GM21423 (cell line): ENCODE data around the gene SEMA6A.

Source experiments
- ATAC-seq: cut with Tn5 transposase; IDR thresholded peaks from one replicate; pipeline ENCODE4 v1.9.1; 2021; ENCODE audit warnings: mild to moderate bottlenecking, moderate library complexity; ENCODE audit not compliant: unreplicated experiment

SEMA6A gene

DNA sequence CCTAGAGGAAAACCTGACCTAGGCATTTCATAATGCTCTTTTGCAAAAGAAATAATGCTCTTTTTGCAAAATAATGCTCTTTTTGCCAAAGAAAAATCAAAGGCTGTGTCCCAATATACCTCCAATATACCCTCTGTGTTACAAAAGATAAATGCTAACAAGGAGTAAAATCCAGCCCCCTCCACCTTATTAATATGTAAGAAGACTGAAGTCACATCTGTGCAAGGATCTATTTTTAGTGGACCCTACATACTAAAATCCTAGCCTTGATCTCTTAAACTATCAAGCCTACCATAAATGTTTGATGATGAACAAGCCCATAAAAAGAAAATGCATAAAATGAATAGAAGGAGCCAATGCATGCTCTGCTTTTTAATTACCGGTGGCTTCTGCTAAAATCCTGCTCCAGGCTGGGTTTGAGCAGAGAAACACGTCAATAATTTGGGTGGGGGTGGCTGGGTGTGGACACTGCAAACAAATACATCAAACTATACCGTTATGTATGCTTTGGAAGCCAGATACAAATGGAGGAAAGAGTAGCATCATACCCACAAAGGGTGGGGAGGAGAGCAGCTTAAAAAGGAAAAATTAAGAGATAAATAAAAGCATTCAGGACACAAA, 131.6 kb downstream of the SEMA6A start:
- no peak for ATAC-seq

DNA sequence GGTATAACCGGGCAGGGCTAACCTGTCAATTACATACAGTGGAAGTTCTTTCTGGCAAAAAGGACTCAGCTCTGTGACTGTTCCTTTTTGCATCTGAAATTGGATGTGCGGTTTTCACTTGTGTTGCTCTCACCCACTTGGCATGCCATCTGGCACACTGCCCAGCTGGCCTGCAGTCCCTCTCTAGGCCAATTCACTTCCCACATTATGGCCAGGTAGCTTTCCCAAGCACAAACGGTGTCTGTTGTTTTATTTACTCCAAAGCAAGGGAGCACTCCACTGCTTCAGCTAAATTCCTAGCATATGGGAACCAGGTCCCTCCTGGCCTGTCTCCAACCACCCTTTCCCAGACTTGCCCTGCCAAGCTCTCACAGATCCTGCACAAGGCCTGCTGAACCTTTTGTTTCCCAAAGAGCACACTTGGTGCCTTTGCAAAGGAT, 132.5 kb downstream of the SEMA6A start:
- ATAC-seq: no peak

GRCh38 chr5:116441223-116441622, 133.4 kb downstream of the SEMA6A start:
- ATAC-seq: no peak

GRCh38 chr5:116440457-116441001, 134.1 kb downstream of the SEMA6A start:
- no peak for ATAC-seq

- no peak for ATAC-seq
These were observed 134.7 kb downstream of the SEMA6A start for GRCh38 chr5:116439905-116440304.

- no peak for ATAC-seq
These were observed 135.6 kb downstream of the SEMA6A start for GRCh38 chr5:116438979-116439554.

DNA sequence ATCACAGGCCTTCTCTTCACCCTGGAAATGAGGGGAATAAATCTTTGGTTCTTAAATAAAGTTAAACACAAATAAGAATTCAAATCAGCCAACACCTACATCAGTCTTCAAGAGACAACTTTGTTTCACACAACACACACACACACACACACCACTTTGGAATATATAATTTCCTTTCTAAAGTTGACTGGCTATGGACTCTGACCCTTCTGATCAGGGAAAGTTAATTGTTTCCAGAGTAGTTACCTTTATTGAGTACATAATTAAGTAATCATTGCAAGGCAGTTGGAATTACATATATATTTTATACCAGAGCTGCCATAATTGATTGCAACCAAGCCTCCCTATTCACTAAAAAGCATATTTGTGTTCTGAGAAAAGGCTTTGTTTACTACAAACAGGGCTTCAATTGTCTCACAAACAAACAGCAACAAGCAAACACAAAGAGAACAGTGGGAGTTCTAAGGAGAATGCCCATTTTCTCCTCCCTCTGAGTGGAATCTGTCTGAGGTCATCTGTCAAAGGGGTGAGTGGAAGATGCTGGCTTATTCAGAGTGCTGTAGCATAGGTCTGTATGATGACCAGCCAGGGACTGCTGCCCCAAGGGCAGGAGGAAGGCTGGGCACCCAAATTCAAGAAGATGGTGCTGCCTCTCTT, 136.6 kb downstream of the SEMA6A start:
- ATAC-seq: no peak

DNA sequence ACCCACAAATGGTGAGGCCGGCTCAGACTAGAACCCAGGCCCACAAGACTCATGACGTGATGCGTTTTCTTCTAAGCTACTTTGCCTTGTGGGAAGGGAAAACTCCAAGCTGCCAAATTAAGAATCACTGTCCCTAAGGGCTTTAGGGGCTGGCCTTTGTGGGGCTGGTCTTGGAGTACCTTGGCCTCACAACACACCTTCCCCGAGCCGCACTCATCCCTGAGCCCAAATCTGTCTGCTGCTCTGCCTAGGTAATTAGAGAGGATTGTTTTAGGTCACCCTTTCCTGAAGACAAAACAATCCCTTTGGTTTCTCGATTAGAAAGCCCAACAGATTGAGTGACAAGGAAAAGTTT, 137.3 kb downstream of the SEMA6A start:
- no peak for ATAC-seq

DNA sequence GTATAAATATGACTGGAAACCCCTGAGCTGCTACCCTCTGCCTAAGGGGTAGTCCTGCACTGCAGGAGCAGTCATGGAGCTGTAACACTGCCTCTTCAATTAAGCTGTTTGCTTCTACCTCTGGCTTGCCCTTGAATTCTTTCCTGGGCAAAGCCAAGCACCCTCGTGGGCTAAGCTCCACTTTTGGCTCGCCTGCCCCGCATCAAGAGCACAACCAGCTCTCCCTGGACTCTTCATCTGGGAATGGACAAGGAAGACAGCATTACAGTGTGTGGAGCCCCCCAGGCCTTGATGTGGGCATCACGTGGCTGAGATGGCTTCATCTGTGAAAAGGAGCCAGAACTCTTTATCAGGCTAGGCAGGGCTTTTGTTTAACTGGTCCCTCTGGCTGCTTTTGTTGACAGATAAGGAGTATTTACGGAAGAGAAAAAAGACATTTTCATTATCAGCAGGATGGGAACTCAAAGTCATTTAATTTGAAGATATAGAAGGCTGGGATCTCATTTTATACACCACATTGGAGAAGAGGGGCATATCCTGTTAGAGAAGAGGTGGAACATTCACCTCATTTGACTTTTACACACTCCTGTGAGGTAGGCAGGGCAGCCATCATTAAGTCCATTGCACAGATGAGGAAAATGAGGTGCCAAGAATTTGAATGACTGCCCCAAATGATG, 137.8 kb downstream of the SEMA6A start:
- no peak for ATAC-seq

GRCh38 chr5:116428966-116429365, 145.7 kb downstream of the SEMA6A start:
- ATAC-seq: no peak

GRCh38 chr5:116428413-116428812, 146.2 kb downstream of the SEMA6A start:
- ATAC-seq: no peak

- ATAC-seq: no peak
These were observed 149.7 kb downstream of the SEMA6A start for GRCh38 chr5:116424951-116425350.

GRCh38 chr5:116424258-116424615, 150.4 kb downstream of the SEMA6A start:
- no peak for ATAC-seq

- no peak for ATAC-seq
These were observed 150.9 kb downstream of the SEMA6A start for GRCh38 chr5:116423587-116424257.

- no peak for ATAC-seq
These were observed 151.5 kb downstream of the SEMA6A start for GRCh38 chr5:116423141-116423540.

DNA sequence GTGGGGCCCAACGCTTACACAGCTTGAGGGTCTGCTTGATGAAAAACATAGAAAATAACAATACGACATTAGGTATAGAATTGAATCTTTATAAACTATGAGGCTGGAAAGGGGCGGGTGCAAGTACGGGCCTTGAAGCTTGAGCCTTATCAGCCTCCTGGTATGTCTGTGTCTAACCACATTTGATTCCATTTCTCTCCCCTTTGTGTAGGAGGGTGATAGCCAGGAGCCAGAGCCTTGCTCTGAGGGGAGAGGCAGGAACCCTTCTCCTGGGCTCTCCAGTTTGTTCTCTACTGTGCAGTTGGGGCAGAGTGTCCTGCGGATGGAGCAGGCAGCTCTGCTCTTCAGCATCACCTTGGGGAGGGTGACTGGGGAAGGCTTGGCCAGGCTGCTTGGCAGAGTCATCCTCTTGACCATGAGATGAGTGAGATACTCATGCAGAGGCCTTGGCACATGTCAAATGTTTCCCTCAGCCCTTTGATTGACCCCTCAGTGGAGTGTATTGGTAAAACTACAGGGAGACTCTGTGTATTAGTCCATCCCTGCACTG, 153.5 kb downstream of the SEMA6A start:
- no peak for ATAC-seq

GRCh38 chr5:116420540-116420939, 154.1 kb downstream of the SEMA6A start:
- ATAC-seq: no peak

- ATAC-seq: no peak
These were observed 155.4 kb downstream of the SEMA6A start for GRCh38 chr5:116419258-116419657.

GRCh38 chr5:116418774-116419173, 155.8 kb downstream of the SEMA6A start:
- no peak for ATAC-seq

DNA sequence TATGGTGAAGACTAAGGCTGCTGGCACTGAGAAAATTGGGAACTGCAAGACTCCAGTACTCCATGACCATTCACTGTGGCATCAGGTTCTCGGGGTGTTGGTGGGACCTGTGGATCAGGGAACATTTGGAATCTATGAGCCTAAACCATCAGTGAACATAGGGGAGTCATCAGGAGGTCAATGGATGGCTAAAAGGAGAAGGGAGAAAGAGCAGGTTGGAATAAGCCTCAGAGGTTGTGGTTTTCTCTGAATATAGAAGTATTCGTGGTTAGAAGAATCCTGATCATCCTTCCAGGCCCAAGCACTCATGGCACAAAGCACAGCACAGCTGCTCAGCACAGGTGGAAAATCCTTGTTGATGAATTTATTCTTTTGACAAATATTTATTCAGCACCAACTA, 156.6 kb downstream of the SEMA6A start:
- ATAC-seq: no peak

GRCh38 chr5:116415989-116416388, 158.6 kb downstream of the SEMA6A start:
- ATAC-seq: no peak
